Fibroblast of pulmonary artery (primary cell): ENCODE results near the gene PFKFB4.
"Not testable (repeated sequence)": the region's sequence is repeated elsewhere in the genome, so short reads cannot be mapped to it uniquely, and the experiment has no call there.

Experiments
- DNase-seq: peaks from one replicate; pipeline ENCODE4 v3.0.0-alpha.2; 2010; ENCODE audit warnings: low read depth
- H3K4me3 ChIP-seq: replicated peaks from 2 replicates; pipeline ENCODE4 v1.5.1; 2011; ENCODE audit warnings: low read depth, mild to moderate bottlenecking, control low read depth, low read length, moderate library complexity
- TF ChIP-seq, protein P1 (sequence below): IDR thresholded peaks from 2 replicates; pipeline ENCODE4 v1.5.1; 2011; ENCODE audit warnings: mild to moderate bottlenecking, control low read depth, low read length, inconsistent platforms; ENCODE audit errors: missing control alignments

Gene PFKFB4

DNA sequence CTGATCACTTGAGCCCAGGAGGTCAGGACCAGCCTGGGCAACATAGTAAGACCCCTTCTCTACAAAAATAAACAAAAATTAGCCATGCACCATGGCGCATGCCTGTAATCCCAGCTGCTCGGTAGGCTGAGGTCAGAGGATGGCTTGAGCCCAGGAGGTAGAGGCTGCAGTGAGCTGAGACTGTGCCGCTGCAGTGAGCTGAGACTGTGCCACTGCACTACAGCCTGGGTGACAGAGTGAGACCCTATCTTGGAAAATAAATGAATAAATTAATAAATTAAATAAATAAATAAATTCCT, 63.5 kb downstream of the PFKFB4 start:
- DNase-seq = no peak
- TF ChIP-seq, protein P1, sequence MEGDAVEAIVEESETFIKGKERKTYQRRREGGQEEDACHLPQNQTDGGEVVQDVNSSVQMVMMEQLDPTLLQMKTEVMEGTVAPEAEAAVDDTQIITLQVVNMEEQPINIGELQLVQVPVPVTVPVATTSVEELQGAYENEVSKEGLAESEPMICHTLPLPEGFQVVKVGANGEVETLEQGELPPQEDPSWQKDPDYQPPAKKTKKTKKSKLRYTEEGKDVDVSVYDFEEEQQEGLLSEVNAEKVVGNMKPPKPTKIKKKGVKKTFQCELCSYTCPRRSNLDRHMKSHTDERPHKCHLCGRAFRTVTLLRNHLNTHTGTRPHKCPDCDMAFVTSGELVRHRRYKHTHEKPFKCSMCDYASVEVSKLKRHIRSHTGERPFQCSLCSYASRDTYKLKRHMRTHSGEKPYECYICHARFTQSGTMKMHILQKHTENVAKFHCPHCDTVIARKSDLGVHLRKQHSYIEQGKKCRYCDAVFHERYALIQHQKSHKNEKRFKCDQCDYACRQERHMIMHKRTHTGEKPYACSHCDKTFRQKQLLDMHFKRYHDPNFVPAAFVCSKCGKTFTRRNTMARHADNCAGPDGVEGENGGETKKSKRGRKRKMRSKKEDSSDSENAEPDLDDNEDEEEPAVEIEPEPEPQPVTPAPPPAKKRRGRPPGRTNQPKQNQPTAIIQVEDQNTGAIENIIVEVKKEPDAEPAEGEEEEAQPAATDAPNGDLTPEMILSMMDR = no peak
- H3K4me3 ChIP-seq = no peak overlapping the region

DNA sequence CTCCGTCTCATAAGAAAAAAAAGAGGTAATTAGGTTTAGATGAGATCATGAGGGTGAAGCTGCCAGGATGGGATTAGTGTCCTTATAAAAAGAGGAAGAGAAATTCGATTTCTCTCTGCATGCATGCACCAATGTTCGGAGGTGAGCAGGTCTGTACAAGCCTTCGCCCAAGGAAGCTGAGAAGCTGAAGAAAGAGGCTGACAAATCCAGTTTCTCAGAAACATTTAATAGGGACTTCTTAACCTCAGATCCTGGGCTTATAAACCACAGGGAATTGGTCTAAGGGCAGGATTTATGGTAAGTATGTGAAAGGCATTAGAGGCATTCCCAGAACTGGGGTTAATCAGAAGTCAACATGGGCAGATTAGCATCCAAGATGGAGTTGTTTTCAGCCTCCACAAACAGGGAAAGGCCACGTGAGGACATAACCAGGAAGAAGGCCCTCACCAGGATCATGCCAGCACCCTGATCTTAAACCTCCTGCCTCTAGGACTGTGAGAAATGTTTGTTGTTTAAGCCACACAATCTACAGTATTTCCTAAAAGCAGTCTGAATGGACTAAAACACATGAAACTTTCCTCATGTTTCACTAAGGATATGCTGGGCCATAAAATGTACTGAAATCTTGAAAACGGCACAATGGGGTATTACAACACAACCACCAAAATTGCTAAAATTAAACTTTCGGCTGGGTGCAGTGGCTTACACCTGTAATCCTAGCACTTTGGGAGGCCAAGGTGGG, 64.0 kb downstream of the PFKFB4 start:
- no peak for DNase-seq
- TF ChIP-seq, protein P1 = no peak

DNA sequence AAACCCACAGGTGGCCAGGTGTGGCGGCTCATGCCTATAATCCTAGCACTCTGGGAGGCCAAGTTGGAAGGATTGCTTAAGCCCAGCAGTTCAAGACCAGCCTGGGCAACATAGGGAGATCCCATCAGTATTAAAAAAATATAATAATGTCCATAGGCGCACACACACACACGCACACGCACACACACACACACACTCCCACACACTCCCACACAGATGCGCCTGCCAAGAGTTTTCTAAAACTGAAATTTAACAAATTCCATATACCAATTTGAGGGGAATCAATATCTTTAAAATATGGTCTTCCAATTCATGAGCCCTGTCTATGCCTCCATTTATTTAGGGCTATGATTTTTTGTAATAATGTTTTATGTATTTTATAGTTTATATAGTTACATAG, 69.7 kb downstream of the PFKFB4 start:
- H3K4me3 ChIP-seq = no peak overlapping the region
- TF ChIP-seq, protein P1 = no peak
- DNase-seq = no peak

More for the DNA sequence above, 64.0 kb downstream of the PFKFB4 start:
- no peak overlapping the region for H3K4me3 ChIP-seq

DNA sequence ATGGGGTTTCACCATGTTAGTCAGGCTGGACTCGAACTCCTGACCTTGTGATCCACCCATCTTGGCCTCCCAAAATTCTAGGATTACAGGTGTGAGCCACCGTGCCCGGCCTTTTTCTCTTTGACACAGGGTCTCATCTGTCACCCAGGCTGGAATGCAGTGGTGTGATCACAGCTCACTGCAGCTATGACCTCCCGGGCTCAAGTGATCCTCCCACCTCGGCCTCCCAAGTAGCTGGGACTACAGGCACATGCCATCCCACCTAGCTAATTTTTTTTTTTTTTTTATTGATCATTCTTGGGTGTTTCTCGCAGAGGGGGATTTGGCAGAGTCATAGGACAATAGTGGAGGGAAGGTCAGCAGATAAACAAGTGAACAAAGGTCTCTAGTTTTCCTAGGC, 73.8 kb downstream of the PFKFB4 start:
- DNase-seq, H3K4me3 ChIP-seq: not testable (repeated sequence)

DNA sequence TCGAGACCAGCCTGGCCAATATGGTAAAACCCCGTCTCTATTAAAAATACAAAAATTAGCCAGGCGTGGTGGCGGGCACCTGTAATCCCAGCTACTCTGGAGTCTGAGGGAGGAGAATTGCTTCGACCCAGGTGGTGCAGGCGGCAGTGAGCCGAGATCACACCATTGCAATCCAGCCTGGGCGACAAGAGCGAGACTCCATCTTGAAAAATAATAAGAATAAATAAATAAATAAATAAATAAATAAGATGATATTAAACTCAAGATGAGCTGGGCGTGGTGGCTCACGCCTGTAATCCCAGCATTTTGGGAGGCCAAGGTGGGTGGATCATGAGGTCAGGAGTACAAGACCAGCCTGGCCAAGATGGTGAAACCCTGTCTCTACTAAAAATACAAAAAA, 75.7 kb downstream of the PFKFB4 start:
- not testable (repeated sequence) for H3K4me3 ChIP-seq, DNase-seq

DNA sequence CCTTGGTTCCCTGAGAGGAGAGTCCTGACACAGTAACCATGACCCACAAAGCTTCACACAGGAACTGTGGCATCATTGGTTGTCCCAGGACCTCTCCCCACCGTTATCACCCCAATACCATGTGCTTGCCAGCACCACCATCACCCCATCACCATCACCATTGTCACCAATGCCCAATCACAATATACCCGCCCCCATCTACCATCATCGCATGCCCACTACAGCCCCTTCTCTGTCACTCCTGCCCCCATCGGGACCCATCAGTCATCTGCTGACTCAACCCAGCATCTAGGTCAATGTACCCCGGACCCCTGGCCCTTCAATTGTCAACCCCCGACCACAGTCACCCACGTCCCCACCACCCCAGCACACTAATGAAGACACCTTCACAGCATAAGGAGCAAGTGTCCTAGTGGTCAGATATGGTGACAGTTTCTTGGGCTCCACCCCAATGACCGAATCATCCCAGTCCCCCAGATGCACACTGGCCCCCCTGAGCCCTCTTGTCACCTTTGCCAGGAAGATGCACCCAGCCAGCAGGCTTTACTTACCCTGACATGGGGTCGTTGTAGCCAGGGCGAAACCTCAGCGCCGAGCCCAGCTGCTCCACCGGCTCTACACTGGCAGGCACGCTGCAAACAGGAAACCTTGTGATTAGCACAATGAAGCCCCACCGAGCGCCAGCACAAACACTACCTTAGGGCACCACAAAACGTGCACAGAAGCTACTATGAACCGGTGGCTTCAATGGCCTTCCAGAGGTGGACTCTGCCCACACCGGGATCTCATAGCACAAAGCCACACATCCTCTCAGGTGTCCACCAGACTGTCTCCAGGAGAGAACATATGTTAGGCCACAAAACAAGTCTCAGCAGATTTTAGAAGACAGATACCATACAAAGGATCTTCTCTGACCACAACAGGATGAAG, 77.7 kb downstream of the PFKFB4 start:
- DNase-seq = no peak
- no peak overlapping the region for H3K4me3 ChIP-seq
- TF ChIP-seq, protein P1 = no peak

DNA sequence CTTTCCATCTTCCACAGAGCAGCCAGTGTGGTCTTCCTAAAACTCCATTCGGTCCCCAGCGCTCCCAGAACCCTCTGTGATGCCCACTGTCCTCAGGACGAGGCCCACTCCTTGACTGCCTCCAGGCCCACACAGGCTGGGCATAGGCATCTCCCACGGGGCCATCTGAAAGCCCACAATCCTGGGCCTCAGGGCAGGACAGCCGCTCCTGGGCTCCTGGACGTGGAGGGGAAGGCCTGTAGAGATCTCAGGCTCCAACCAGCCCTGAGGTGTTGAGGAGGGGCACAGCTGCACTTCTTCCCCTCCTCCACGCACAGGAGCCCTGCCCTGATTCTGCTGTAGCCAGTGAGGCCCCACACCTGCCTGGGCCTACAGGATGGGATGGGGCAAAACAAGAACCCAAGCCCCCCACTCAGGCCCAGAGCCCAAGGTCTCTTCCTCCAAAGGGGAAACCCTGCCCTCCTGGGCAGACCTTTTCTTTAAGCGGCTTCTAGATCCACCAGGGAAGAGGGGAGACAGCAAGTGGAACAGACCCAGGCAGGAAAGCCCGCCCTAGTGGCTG, 78.6 kb downstream of the PFKFB4 start:
- no peak for DNase-seq
- TF ChIP-seq, protein P1 = no peak
- H3K4me3 ChIP-seq = no peak overlapping the region
